K562 (cell line): ENCODE results near the gene ERBB4.

Experiments
- BACH1 ChIP-seq: fragments of 200-800 bp; sonication (Bioruptor generic); IDR thresholded peaks from 2 replicates; pipeline ENCODE4 v1.6.1; 2016; ENCODE audit warnings: missing genetic modification characterization, missing compliant biosample characterization
- JUN ChIP-seq, 2 experiments: sonication (generic) in 1 of 2; formaldehyde crosslinking in 1 of 2; IDR thresholded peaks; 2 replicates each; pipeline versions ENCODE4 v1.6.1 to v1.8.0; 2012 to 2022; ENCODE audit warnings: borderline replicate concordance in 2 of 2, mild to moderate bottlenecking in 2 of 2, improper control_type of control experiment in 1 of 2, low read depth in 1 of 2, low read length in 1 of 2, missing genetic modification reagents in 1 of 2
- MAFG ChIP-seq: fragments of 450-650 bp; conservative IDR thresholded peaks from 2 replicates; pipeline ENCODE4 v1.6.1; 2016; ENCODE audit warnings: missing genetic modification characterization, missing compliant biosample characterization
- STAG1 ChIP-seq: sonication (generic); formaldehyde crosslinking; IDR thresholded peaks from 2 replicates; pipeline ENCODE4 v1.5.0; 2020; ENCODE audit warnings: missing genetic modification reagents, borderline replicate concordance
- TCF7L2 ChIP-seq: fragments of 150-350 bp; IDR thresholded peaks from 2 replicates; pipeline ENCODE4 v1.6.1; 2016; ENCODE audit warnings: low read depth, mild to moderate bottlenecking, low read length, moderate library complexity
- ZNF24 ChIP-seq: fragments of 450-650 bp; IDR thresholded peaks from 2 replicates; pipeline ENCODE4 v1.6.1; 2016
- TF ChIP-seq, protein P1 (sequence below), 3 experiments: IDR thresholded peaks in 2 of 3; conservative IDR thresholded peaks in 1 of 3; 2 replicates each; pipeline ENCODE4 v1.5.1; 2011 to 2012; ENCODE audit warnings: low read length in 3 of 3, mild to moderate bottlenecking in 3 of 3, control low read depth in 2 of 3, improper control_type of control experiment in 1 of 3, inconsistent platforms in 1 of 3, low read depth in 1 of 3, mixed read lengths in 1 of 3, moderate library complexity in 1 of 3; ENCODE audit not compliant: insufficient read depth in 2 of 3
- TF ChIP-seq, protein P2 (sequence below): fragments of 250-450 bp; sonication (Bioruptor Pico); IDR thresholded peaks from 2 replicates; pipeline ENCODE4 v1.8.0; 2021; ENCODE audit warnings: moderate library complexity, mild to moderate bottlenecking, inconsistent platforms
- TF ChIP-seq, protein P3 (sequence below): fragments of 200-600 bp; sonication (generic); IDR thresholded peaks from one replicate; pipeline ENCODE4 v1.6.1; 2012; ENCODE audit warnings: mild to moderate bottlenecking, low read depth, low read length, inconsistent platforms

DNA sequence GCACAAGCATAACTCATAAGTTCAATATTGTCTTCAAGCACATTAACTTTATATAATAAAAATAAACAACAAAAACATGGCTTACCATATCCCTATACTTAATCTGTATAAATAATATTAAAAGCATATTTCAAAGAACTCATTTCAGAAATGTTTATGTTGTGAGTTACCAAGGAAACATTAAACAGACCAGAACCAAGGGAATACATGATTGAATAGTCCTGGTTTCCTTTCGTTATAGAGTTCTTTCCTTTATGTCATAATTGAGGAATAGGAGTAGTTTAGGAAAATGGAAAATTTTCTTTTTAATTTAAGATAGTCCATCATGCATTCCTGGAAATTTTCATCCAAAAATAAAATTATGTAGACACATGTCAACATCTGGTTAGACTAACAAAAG lies 343.0 kb downstream of the ERBB4 start:
- TF ChIP-seq ZNF24 (no peak), MAFG (tag) (no peak), JUN (IDR thresholded peaks at IDR 0.05; ENCODE audit: borderline replicate concordance, low read depth, low read length) (no peak), JUN (CRISPR knock-in tag; IDR thresholded peaks at IDR 0.05; ENCODE audit: borderline replicate concordance) (no peak), TCF7L2 (no peak), STAG1 (no peak), BACH1 (no peak)
- TF ChIP-seq, protein P1, sequence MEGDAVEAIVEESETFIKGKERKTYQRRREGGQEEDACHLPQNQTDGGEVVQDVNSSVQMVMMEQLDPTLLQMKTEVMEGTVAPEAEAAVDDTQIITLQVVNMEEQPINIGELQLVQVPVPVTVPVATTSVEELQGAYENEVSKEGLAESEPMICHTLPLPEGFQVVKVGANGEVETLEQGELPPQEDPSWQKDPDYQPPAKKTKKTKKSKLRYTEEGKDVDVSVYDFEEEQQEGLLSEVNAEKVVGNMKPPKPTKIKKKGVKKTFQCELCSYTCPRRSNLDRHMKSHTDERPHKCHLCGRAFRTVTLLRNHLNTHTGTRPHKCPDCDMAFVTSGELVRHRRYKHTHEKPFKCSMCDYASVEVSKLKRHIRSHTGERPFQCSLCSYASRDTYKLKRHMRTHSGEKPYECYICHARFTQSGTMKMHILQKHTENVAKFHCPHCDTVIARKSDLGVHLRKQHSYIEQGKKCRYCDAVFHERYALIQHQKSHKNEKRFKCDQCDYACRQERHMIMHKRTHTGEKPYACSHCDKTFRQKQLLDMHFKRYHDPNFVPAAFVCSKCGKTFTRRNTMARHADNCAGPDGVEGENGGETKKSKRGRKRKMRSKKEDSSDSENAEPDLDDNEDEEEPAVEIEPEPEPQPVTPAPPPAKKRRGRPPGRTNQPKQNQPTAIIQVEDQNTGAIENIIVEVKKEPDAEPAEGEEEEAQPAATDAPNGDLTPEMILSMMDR (IDR thresholded peaks at IDR 0.05 in 2 of 3, conservative IDR thresholded peaks at IDR 0.05 in 1 of 3; ENCODE audit: insufficient read depth in 2 of 3, low read depth in 1 of 3, low read length in 3 of 3): no peak
- TF ChIP-seq, protein P2, sequence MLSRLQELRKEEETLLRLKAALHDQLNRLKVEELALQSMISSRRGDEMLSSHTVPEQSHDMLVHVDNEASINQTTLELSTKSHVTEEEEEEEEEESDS: no peak
- TF ChIP-seq, protein P3, sequence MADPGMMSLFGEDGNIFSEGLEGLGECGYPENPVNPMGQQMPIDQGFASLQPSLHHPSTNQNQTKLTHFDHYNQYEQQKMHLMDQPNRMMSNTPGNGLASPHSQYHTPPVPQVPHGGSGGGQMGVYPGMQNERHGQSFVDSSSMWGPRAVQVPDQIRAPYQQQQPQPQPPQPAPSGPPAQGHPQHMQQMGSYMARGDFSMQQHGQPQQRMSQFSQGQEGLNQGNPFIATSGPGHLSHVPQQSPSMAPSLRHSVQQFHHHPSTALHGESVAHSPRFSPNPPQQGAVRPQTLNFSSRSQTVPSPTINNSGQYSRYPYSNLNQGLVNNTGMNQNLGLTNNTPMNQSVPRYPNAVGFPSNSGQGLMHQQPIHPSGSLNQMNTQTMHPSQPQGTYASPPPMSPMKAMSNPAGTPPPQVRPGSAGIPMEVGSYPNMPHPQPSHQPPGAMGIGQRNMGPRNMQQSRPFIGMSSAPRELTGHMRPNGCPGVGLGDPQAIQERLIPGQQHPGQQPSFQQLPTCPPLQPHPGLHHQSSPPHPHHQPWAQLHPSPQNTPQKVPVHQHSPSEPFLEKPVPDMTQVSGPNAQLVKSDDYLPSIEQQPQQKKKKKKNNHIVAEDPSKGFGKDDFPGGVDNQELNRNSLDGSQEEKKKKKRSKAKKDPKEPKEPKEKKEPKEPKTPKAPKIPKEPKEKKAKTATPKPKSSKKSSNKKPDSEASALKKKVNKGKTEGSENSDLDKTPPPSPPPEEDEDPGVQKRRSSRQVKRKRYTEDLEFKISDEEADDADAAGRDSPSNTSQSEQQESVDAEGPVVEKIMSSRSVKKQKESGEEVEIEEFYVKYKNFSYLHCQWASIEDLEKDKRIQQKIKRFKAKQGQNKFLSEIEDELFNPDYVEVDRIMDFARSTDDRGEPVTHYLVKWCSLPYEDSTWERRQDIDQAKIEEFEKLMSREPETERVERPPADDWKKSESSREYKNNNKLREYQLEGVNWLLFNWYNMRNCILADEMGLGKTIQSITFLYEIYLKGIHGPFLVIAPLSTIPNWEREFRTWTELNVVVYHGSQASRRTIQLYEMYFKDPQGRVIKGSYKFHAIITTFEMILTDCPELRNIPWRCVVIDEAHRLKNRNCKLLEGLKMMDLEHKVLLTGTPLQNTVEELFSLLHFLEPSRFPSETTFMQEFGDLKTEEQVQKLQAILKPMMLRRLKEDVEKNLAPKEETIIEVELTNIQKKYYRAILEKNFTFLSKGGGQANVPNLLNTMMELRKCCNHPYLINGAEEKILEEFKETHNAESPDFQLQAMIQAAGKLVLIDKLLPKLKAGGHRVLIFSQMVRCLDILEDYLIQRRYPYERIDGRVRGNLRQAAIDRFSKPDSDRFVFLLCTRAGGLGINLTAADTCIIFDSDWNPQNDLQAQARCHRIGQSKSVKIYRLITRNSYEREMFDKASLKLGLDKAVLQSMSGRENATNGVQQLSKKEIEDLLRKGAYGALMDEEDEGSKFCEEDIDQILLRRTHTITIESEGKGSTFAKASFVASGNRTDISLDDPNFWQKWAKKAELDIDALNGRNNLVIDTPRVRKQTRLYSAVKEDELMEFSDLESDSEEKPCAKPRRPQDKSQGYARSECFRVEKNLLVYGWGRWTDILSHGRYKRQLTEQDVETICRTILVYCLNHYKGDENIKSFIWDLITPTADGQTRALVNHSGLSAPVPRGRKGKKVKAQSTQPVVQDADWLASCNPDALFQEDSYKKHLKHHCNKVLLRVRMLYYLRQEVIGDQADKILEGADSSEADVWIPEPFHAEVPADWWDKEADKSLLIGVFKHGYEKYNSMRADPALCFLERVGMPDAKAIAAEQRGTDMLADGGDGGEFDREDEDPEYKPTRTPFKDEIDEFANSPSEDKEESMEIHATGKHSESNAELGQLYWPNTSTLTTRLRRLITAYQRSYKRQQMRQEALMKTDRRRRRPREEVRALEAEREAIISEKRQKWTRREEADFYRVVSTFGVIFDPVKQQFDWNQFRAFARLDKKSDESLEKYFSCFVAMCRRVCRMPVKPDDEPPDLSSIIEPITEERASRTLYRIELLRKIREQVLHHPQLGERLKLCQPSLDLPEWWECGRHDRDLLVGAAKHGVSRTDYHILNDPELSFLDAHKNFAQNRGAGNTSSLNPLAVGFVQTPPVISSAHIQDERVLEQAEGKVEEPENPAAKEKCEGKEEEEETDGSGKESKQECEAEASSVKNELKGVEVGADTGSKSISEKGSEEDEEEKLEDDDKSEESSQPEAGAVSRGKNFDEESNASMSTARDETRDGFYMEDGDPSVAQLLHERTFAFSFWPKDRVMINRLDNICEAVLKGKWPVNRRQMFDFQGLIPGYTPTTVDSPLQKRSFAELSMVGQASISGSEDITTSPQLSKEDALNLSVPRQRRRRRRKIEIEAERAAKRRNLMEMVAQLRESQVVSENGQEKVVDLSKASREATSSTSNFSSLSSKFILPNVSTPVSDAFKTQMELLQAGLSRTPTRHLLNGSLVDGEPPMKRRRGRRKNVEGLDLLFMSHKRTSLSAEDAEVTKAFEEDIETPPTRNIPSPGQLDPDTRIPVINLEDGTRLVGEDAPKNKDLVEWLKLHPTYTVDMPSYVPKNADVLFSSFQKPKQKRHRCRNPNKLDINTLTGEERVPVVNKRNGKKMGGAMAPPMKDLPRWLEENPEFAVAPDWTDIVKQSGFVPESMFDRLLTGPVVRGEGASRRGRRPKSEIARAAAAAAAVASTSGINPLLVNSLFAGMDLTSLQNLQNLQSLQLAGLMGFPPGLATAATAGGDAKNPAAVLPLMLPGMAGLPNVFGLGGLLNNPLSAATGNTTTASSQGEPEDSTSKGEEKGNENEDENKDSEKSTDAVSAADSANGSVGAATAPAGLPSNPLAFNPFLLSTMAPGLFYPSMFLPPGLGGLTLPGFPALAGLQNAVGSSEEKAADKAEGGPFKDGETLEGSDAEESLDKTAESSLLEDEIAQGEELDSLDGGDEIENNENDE: no peak
